ENCODE measurements around the gene C1QTNF5.

The C1QTNF5 gene

DNA sequence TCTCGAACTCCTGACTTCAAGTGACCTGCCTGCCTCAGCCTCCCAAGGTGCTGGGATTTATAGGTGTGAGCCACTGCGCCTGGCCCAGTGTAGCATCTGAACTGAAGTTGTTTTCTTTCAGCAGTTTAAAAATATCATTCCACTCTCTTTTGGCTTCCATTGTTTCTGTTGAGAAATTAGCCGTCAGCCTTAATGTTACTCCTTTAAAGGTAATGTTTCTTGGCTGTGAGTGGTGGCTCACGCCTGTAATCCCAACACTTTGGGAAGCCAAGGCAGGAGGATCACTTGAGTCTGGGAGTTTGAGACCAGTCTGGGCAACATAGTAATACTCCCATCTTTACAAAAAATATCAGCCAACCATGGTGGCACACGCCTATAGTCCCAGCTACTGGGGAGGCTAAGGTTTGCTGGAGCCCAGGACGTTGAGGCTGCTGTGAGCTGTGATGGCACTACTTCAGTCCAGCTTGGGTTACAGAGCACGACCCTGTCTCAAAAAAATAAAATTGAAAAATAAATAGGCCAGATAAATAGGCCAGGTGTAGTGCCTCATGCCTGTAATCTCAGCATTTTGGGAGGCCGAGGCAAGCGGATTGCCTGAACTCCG lies 49.7 kb downstream of the C1QTNF5 start:
- DNase-seq (ENCODE audit: low spot score), result no peak

Data from CD4-positive, alpha-beta T cell treated with Interleukin-2 at 100 ng/mL for 4 hours (primary cell).